PC-3 (cell line): Measurements from ENCODE around the gene AKAP6.

ENCODE experiments used
- CTCF ChIP-seq: fragments of 300-600 bp; sonication (generic); conservative IDR thresholded peaks from 2 replicates; pipeline ENCODE4 v1.5.1; 2017; ENCODE audit warnings: antibody characterized with exemption, low read depth, mild to moderate bottlenecking, low read length
- EZH2 ChIP-seq: fragments of 300-600 bp; sonication (generic); IDR thresholded peaks from one replicate; pipeline ENCODE4 v1.6.1; 2017; ENCODE audit warnings: antibody characterized with exemption, mild to moderate bottlenecking, low read length; ENCODE audit not compliant: unreplicated experiment
- EZH2phosphoT487 ChIP-seq: fragments of 300-600 bp; sonication (generic); IDR thresholded peaks from 2 replicates; pipeline ENCODE4 v1.6.1; 2018; ENCODE audit warnings: mild to moderate bottlenecking, antibody characterized with exemption, low read length, borderline replicate concordance

GRCh38 chr14:32537166-32537565 lies 208.1 kb downstream of the AKAP6 start:
- no peak for TF ChIP-seq EZH2
- no peak for TF ChIP-seq CTCF
- TF ChIP-seq EZH2phosphoT487, result no peak
